HG03354 (cell line): ENCODE measurements around the gene CENPVL2.
"Not testable (repeated sequence)": the region's sequence is repeated elsewhere in the genome, so short reads cannot be mapped to it uniquely, and the experiment has no call there.

ENCODE experiments used
- ATAC-seq: cut with Tn5 transposase; IDR thresholded peaks from one replicate; pipeline ENCODE4 v1.9.1; 2021; ENCODE audit warnings: mild to moderate bottlenecking; ENCODE audit not compliant: unreplicated experiment, poor library complexity, severe bottlenecking

Gene CENPVL2

DNA sequence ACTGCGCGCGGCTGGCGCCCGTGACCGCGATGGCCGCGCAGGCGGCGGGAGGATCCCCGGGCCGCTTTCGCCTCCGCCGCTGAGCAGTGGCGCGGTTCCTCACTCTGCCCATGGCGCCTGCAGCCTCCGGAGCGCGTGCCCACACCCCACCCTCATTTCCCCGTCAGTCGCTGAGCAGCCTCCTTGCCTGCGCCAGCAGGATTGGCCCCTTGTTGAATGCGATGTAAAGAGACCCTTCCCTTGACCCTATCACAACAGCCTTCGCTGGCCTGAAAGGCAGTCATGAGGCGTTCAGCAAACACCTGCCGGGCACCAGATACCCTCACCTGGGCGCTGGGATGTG, at the start of gene CENPVL2:
Gene CENPVL2 (minus strand): TSS at position 112 of the 343 bp plus-strand sequence. CDS start 0 bp downstream, at position 112.
- not testable (repeated sequence) for ATAC-seq

- no peak for ATAC-seq
Observed at GRCh38 chrX:51728202-51728601, 45.6 kb upstream of the CENPVL2 start.

DNA sequence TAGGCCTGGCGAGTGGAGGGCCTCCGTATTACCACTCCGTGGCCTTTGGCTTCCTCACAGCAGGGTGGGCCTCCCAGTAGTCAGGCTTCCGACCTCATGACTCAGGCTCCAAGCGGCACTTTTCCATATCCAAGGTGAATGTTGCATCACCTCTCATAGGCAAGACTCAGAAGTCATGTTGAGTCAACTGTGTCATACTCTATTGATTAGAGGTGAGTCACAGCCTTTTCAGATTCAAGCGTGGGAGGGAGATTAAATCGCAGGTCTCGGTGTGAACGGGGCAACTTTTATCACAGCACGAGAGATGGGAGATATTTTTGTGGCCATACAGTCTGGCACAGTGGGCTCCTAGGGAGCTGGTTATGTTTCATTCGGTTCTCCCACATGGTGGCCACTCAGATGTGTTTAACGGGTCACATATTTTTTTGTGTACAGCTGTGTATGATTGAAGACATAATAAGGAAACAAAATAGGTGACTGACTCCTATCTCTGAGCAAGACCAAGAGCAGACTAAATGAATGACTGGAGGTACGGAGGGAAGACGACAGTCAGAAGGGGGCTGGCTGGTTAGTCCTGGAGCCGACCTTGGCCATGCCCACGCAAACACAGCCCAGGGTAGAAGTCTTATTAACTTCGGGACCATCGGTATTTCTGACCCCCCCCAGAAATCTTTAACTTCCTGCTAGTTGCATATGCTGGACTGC, 30.5 kb upstream of the CENPVL2 start:
- not testable (repeated sequence) for ATAC-seq

GRCh38 chrX:51710277-51711164, 27.9 kb upstream of the CENPVL2 start, which contains the start of gene CENPVL1:
CENPVL1 (plus strand) TSS chrX:51710512; CDS start chrX:51710512, 0 bp downstream.
- ATAC-seq, result not testable (repeated sequence)

DNA sequence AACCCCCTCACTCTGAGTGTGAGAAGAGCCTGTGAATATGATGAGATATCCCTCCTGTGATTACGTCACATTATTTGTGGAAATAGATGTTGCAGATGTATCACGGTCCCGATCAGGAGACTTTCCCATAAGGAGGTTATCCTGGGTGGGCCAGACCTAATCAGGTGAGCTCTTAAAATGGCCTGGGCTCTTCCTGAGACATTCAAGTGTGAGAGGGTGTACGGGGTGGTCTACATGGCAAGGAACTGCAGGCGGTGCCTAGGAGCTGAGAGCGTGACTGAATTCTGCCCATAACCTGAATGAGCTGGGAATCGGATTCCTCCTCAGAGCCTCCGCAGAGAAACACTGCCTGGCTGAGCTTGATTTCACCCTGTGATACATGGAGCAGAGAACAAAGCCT, 14.8 kb upstream of the CENPVL2 start:
- ATAC-seq, result no peak

DNA sequence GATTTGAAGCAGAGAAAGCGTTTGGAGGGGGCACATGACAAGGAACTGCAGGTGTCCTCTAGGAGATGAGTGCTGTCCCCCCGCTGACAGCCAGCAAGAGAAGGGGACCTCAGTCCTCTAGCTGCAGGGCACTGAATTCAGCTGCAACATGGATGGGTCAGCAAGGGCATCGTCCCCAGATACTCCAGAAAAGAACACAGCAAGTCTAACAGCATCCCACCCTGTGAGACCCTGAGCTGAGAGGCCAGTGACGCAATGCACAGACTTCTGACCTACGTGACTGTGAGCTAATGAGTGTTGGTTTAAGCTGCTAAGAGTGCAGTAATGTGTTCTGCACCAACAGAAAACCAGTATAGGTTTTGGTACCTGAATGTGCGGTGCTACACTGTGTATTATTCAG, 11.6 kb upstream of the CENPVL2 start:
- ATAC-seq, result no peak

DNA sequence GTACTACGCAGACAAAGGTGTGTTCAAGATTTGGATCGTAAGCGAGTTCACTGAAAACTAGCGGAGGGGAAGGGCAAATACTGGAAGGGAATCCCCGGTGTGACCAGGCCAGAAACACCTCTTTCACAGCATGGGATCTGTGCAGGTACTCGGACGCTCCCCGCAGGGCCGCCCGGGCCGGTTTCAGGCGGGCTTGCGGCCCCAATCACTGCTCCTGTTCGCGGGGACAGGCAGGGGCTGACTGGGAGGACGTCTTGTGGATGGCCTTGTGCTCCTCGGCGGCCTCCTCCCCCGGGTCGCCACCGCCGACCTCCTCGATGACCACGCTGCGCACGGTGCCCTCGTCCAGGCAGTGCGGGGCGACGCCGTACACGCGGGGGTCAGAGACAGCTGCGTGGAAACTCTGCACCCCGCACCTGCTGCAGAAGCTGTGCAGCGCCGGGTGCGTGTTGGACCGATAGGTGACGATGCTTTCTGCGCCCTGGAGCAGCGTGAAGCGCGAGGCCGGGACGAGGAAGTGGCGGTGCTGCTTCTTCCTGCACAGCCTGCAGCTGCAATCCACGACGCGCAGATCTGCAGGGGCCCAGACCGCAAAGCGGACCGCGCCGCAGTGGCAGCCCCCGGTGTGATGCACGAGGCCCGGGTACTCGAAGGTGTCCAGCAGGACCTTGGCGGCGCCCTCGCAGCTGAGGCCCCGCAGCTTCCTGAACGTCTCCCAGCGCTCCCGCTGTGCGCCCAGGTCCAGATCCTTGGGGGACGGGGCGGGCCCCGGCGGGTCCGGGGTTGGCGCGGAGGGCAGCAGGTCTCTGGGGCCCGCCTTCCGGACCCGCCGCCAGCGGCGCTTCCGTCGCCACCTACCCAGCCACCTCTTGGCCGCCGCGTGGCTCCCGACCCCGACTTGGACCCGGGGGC, 567 bp downstream of the CENPVL2 start:
- ATAC-seq, result not testable (repeated sequence)

- ATAC-seq, result not testable (repeated sequence)
Observed at GRCh38 chrX:51679689-51680433, 2.8 kb downstream of the CENPVL2 start.

DNA sequence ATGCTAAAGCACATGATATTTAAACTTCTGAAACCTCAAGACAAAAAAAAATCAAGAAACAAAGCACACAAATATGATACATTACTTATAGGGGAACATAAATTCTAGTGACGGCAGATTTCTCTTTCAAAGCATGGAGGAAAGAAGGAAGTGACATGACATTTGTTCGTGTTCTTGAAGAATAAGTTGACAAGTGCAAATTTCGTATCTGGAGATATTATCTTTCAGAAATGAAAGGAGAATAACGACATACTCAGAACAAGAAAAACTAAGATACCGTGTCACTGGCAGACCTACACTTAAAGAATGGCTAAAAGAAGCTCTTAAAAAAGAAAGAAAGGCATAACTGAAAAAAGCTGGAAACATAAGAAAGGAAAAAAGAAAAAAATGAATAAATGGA, 16.6 kb downstream of the CENPVL2 start:
- no peak for ATAC-seq

- ATAC-seq, result no peak
Observed at GRCh38 chrX:51643377-51643776, 39.3 kb downstream of the CENPVL2 start.

DNA sequence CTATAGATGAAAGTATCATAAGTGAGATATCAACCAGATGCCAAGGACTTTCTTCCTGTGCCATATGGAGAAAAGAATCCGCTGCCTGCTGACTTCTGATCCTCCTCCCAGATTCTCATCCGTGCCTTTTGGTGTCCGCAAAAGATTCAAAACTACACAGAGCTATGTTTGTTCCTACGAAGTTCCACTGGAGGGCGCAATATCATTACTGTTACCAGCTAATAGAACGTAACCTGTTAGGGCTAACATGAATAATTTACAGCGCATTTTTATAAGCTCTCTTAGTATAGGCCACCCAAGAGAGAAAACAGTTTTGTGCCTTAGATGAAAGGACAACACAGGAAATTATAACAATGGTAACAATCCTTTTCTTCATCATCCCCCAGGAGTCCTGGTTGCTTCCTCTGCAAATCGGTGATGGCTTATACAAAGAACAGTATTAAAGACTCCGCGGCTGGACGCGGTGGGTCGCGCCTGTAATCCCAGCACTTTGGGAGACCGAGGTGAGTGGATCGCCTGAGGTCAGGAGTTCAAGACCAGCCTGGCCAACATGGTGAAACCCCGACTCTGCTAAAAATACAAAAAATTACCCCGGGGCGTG, 41.1 kb downstream of the CENPVL2 start:
- ATAC-seq, result peak; percentile 56

- not testable (repeated sequence) for ATAC-seq
Observed at GRCh38 chrX:51636511-51636910, 46.1 kb downstream of the CENPVL2 start.
